ENCODE results near the gene MS4A18. TPM values are rescaled to one million over a fixed set of nuclear protein-coding genes. Genes with fewer than 3 reads are reported as not detected.

Gene MS4A18
- total and polyA plus RNA-seq, 10 of the 15 experiments (the other 5 are each of a cell fraction or from before 2014, with no cell fraction given) = not detected

GRCh38 chr11:60754887-60755286 is 30.4 kb downstream of the MS4A18 start:
- Histone ChIP-seq H3K9ac (ENCODE audit: control insufficient read depth, insufficient read depth, low read length) (no peak overlapping the region), H3K36me3 (ENCODE audit: control insufficient read depth in 2 of 2, insufficient read depth in 2 of 2, low read length in 1 of 2) (no peaks in the 10 kb centered on the region), H4K20me1 (ENCODE audit: control insufficient read depth, insufficient read depth) (no peaks in the 10 kb centered on the region), H3K27ac (ENCODE audit: control insufficient read depth, insufficient read depth) (no peak overlapping the region), H3K4me3 (no peak overlapping the region), H3K9me3 (replicated peaks; ENCODE audit: control insufficient read depth, insufficient read depth, low read length) (no peaks in the 10 kb centered on the region; the same call in 2 of the 3 replicates), H2AFZ (ENCODE audit: control insufficient read depth, low read depth, low read length) (no peak overlapping the region), H3K79me2 (ENCODE audit: control insufficient read depth, insufficient read depth, low read length) (no peaks in the 10 kb centered on the region), H3K4me1 (ENCODE audit: control insufficient read depth, insufficient read depth, low read length) (peaks cover 11% of the 10 kb centered on the region), H3K4me2 (ENCODE audit: control insufficient read depth, insufficient read depth) (no peak overlapping the region), H3K27me3 (replicated peaks in 1 of 2; ENCODE audit: control insufficient read depth in 2 of 2, insufficient read depth in 2 of 2, low read length in 1 of 2) (no peaks in the 10 kb centered on the region; a peak in 1 of 4 replicates)
- TF ChIP-seq NFXL1 (IDR thresholded peaks at IDR 0.05; ENCODE audit: borderline replicate concordance) (no peak), ZBTB40 (IDR thresholded peaks at IDR 0.05; ENCODE audit: borderline replicate concordance) (peak; percentile 54), NFYA (IDR thresholded peaks at IDR 0.05; ENCODE audit: borderline replicate concordance, low read depth, low read length) (no peak), TARDBP (IDR thresholded peaks at IDR 0.05; ENCODE audit: borderline replicate concordance) (no peak), SREBF1 (IDR thresholded peaks at IDR 0.05; ENCODE audit: low read length) (no peak), BHLHE40 (IDR thresholded peaks at IDR 0.05; ENCODE audit: borderline replicate concordance in 1 of 2, low read depth in 2 of 2, low read length in 1 of 2) (no peak)
- intact Hi-C loops (cut with micrococcal nuclease; ENCODE audit: unreplicated experiment) (no loop called here), in situ Hi-C loops (cut with MboI) (loop anchor here (25.0 kb wide), 1 partner anchor 1568 kb away; no protein-coding TSS in a partner anchor)
- FAIRE-seq = no peak
- CTCF ChIA-PET = interaction anchor here (0.9 to 2.2 kb wide), 2 partner anchors 10 to 55 kb away, joined by 3 to 6 read pairs; partner anchors contain the start of gene MS4A8
- no peak for DNase-seq (ENCODE audit: low read depth, low spot score)
- 68% methylated on average over 6 of the region's 6 CpGs for WGBS (ENCODE audit: insufficient coverage, insufficient replicate concordance, low lambda C conversion rate, missing lambda C conversion rate)
- RAD21 ChIA-PET (ENCODE audit: unreplicated experiment) = interaction anchor here (0.9 kb wide), 1 partner anchor 97 kb away, joined by 3 read pairs; no protein-coding TSS in a partner anchor
- BruUV-seq (replicated peaks) = no TSS peak
- SMC1A ChIA-PET (ENCODE audit: uncharacterized antibody, unreplicated experiment) = interaction anchor here (2.0 kb wide), 1 partner anchor 8 kb away, joined by 8 read pairs; no protein-coding TSS in a partner anchor
- POLR2A ChIA-PET = no interaction called here
- ATAC-seq = no peak
